MCF 10A (cell line): ENCODE data around the gene CEACAM7. TPM values are rescaled to one million over a fixed set of nuclear protein-coding genes. Genes with fewer than 3 reads are reported as not detected.

Experiments
- BruUV-seq: library from RNA; stranded (reverse); fragments of 400-500 nt; replicated peaks from 2 replicates; lab custom pipeline; 2021; lab: Mats Ljungman, UMichigan
- CTCF ChIA-PET: fragments of 300-600 bp; sonication (Branson Sonifier 250); formaldehyde crosslinking; extraction: SDS; loops from one replicate; lab custom pipeline; 2021; ENCODE audit warnings: antibody characterized with exemption, inconsistent platforms; lab: Yijun Ruan, JAX
- POLR2A ChIA-PET: fragments of 300-600, 350-650 bp; sonication (Branson Sonifier 250); formaldehyde crosslinking; extraction: SDS; loops from one replicate; lab custom pipeline; 2020; ENCODE audit warnings: antibody characterized with exemption, inconsistent platforms; lab: Yijun Ruan, JAX
- DNase-seq: peaks from one replicate; pipeline ENCODE4 v3.0.0-alpha.2; 2018; ENCODE audit not compliant: unreplicated experiment
- H3K27ac Mint-ChIP-seq: one replicate; pipeline ENCODE4 v1.8.0; 2022; ENCODE audit warnings: mild to moderate bottlenecking, low read depth, mixed read lengths; ENCODE audit not compliant: unreplicated experiment
- H3K27me3 Mint-ChIP-seq: one replicate; pipeline ENCODE4 v1.8.0; 2022; ENCODE audit warnings: mixed read lengths; ENCODE audit not compliant: insufficient read depth, unreplicated experiment
- H3K36me3 Mint-ChIP-seq: one replicate; pipeline ENCODE4 v1.8.0; 2022; ENCODE audit warnings: mild to moderate bottlenecking, moderate library complexity, mixed read lengths; ENCODE audit not compliant: insufficient read depth, unreplicated experiment
- H3K4me1 Mint-ChIP-seq: one replicate; pipeline ENCODE4 v1.8.0; 2022; ENCODE audit warnings: mixed read lengths; ENCODE audit not compliant: insufficient read depth, unreplicated experiment
- H3K4me3 Mint-ChIP-seq: one replicate; pipeline ENCODE4 v1.8.0; 2022; ENCODE audit warnings: mild to moderate bottlenecking, moderate library complexity, mixed read lengths; ENCODE audit not compliant: unreplicated experiment
- H3K9me3 Mint-ChIP-seq: one replicate; pipeline ENCODE4 v1.8.0; 2022; ENCODE audit warnings: mixed read lengths; ENCODE audit not compliant: unreplicated experiment
- CTCF ChIP-seq: fragments of 200-600 bp; IDR thresholded peaks from one replicate; pipeline ENCODE4 v1.8.0; 2022; ENCODE audit warnings: antibody characterized with exemption, mild to moderate bottlenecking; ENCODE audit not compliant: unreplicated experiment
- intact Hi-C: fragments of 100-400 bp; cut with micrococcal nuclease; formaldehyde crosslinking; loops from 2 replicates; pipeline ENCODE4 v1.14.1; 2022
- total RNA-seq: library from RNA; stranded (reverse); gene quantifications from 2 replicates; pipeline ENCODE4 v1.2.3, GENCODE V29; 2022

CEACAM7 gene
- total RNA-seq, 1 experiment from 2014 or later, result not detected

- no peak for DNase-seq
- no TSS peak for BruUV-seq
- no peak overlapping the region for H3K27ac Mint-ChIP-seq
- no peaks in the 10 kb centered on the region for H3K36me3 Mint-ChIP-seq
- no peak for TF ChIP-seq CTCF
- H3K27me3 Mint-ChIP-seq, result peaks cover 74% of the 10 kb centered on the region
- intact Hi-C loops, result no loop called here
- POLR2A ChIA-PET, result no interaction called here
- H3K4me1 Mint-ChIP-seq, result no peaks in the 10 kb centered on the region
- H3K4me3 Mint-ChIP-seq, result no peak overlapping the region
- CTCF ChIA-PET, result no interaction called here
- no peaks in the 10 kb centered on the region for H3K9me3 Mint-ChIP-seq
These were observed 15.7 kb upstream of the CEACAM7 start for GRCh38 chr19:41703602-41704293.

GRCh38 chr19:41702171-41702651 is 14.1 kb upstream of the CEACAM7 start:
- H3K4me3 Mint-ChIP-seq, result no peak overlapping the region
- no peaks in the 10 kb centered on the region for H3K36me3 Mint-ChIP-seq
- ChIA-PET CTCF (interaction anchor here (1.0 to 1.3 kb wide), 3 partner anchors 11 to 60 kb away, joined by 3 to 4 read pairs (median 3); partner anchors contain the start of gene CEACAM7), POLR2A (no interaction called here)
- TF ChIP-seq CTCF, result no peak
- no peak overlapping the region for H3K27ac Mint-ChIP-seq
- peak; percentile 28 for DNase-seq
- H3K9me3 Mint-ChIP-seq, result no peaks in the 10 kb centered on the region
- H3K4me1 Mint-ChIP-seq, result no peaks in the 10 kb centered on the region
- BruUV-seq, result no TSS peak
- H3K27me3 Mint-ChIP-seq, result peaks cover 74% of the 10 kb centered on the region
- intact Hi-C loops, result no loop called here

GRCh38 chr19:41701401-41702075 is 13.5 kb upstream of the CEACAM7 start:
- Mint-ChIP-seq H3K36me3 (no peaks in the 10 kb centered on the region), H3K9me3 (no peaks in the 10 kb centered on the region), H3K27ac (no peak overlapping the region), H3K4me1 (no peaks in the 10 kb centered on the region), H3K4me3 (no peak overlapping the region), H3K27me3 (peaks cover 72% of the 10 kb centered on the region)
- peak; percentile 8 for DNase-seq
- ChIA-PET POLR2A (no interaction called here), CTCF (interaction anchor here (1.0 to 1.3 kb wide), 3 partner anchors 10 to 60 kb away, joined by 3 to 4 read pairs (median 3); partner anchors contain the start of gene CEACAM7)
- BruUV-seq, result no TSS peak
- TF ChIP-seq CTCF, result no peak
- intact Hi-C loops, result no loop called here
